ENCODE data around the gene SMOC1.

The SMOC1 gene

GRCh38 chr14:69876848-69877306, 2.3 kb upstream of the SMOC1 start:
- H3K4me3 ChIP-seq (ENCODE audit: low read depth, low read length), result no peak overlapping the region
- TF ChIP-seq CTCF (IDR thresholded peaks at IDR 0.05; ENCODE audit: low read depth, low read length), result no peak

GRCh38 chr14:69877492-69877891, 1.7 kb upstream of the SMOC1 start:
- no peak overlapping the region for H3K4me3 ChIP-seq (ENCODE audit: low read depth, low read length)
- TF ChIP-seq CTCF (IDR thresholded peaks at IDR 0.05; ENCODE audit: low read depth, low read length), result peak; percentile 42

GRCh38 chr14:69878251-69878650, 965 bp upstream of the SMOC1 start:
- TF ChIP-seq CTCF (IDR thresholded peaks at IDR 0.05; ENCODE audit: low read depth, low read length), result no peak
- no peak overlapping the region for H3K4me3 ChIP-seq (ENCODE audit: low read depth, low read length)

GRCh38 chr14:69880044-69880487, 850 bp downstream of the SMOC1 start:
- TF ChIP-seq CTCF (IDR thresholded peaks at IDR 0.05; ENCODE audit: low read depth, low read length), result no peak
- peak overlapping the region; percentile 69 for H3K4me3 ChIP-seq (ENCODE audit: low read depth, low read length)

GRCh38 chr14:69880893-69881292, 1.7 kb downstream of the SMOC1 start:
- H3K4me3 ChIP-seq (ENCODE audit: low read depth, low read length), result peak overlapping the region; percentile 69
- TF ChIP-seq CTCF (IDR thresholded peaks at IDR 0.05; ENCODE audit: low read depth, low read length), result no peak

GRCh38 chr14:69882116-69882864, 3.1 kb downstream of the SMOC1 start:
- TF ChIP-seq CTCF (IDR thresholded peaks at IDR 0.05; ENCODE audit: low read depth, low read length), result no peak
- H3K4me3 ChIP-seq (ENCODE audit: low read depth, low read length), result no peak overlapping the region

- no peak for TF ChIP-seq CTCF (IDR thresholded peaks at IDR 0.05; ENCODE audit: low read depth, low read length)
- H3K4me3 ChIP-seq (ENCODE audit: low read depth, low read length), result no peak overlapping the region
Observed at GRCh38 chr14:69882915-69883314, 3.7 kb downstream of the SMOC1 start.
